Progenitor cell of endocrine pancreas (in vitro differentiated cells): ENCODE measurements around the gene SNX10. TPM values are rescaled to one million over a fixed set of nuclear protein-coding genes. Genes with fewer than 3 reads are reported as not detected.
"Not testable (repeated sequence)": the region's sequence is repeated elsewhere in the genome, so short reads cannot be mapped to it uniquely, and the experiment has no call there.

Source experiments
- DNase-seq: peaks from one replicate; pipeline ENCODE4 v3.0.0; 2021; ENCODE audit warnings: low spot score; ENCODE audit not compliant: unreplicated experiment
- H3K27ac Mint-ChIP-seq: 2 replicates; pipeline ENCODE4 v1.8.0; 2021; ENCODE audit warnings: mild to moderate bottlenecking, moderate library complexity, mixed read lengths
- H3K27me3 Mint-ChIP-seq: 2 replicates; pipeline ENCODE4 v1.8.0; 2021; ENCODE audit warnings: mixed read lengths
- H3K36me3 Mint-ChIP-seq: 2 replicates; pipeline ENCODE4 v1.8.0; 2022; ENCODE audit warnings: mixed read lengths; ENCODE audit not compliant: insufficient read depth
- H3K4me1 Mint-ChIP-seq: 2 replicates; pipeline ENCODE4 v1.8.0; 2021; ENCODE audit warnings: low read depth, mixed read lengths
- H3K4me3 Mint-ChIP-seq: 2 replicates; pipeline ENCODE4 v1.8.0; 2021; ENCODE audit warnings: low read depth, mild to moderate bottlenecking, moderate library complexity, mixed read lengths
- H3K9me3 Mint-ChIP-seq: 2 replicates; pipeline ENCODE4 v1.8.0; 2021; ENCODE audit warnings: low read depth, mixed read lengths
- CTCF ChIP-seq: fragments of 200-600 bp; sonication (generic); IDR thresholded peaks from one replicate; pipeline ENCODE4 v1.5.0; 2021; ENCODE audit warnings: antibody characterized with exemption, mild to moderate bottlenecking; ENCODE audit not compliant: unreplicated experiment
- total RNA-seq: library from RNA; stranded (reverse); gene quantifications from 2 replicates; pipeline ENCODE4 v1.2.1, GENCODE V29; 2021

The SNX10 gene
- total RNA-seq, 1 donor from 2014 or later = 9.2 TPM

- Mint-ChIP-seq H3K27ac (no peak overlapping the region), H3K27me3 (no peaks in the 10 kb centered on the region), H3K36me3 (no peaks in the 10 kb centered on the region), H3K9me3 (no peaks in the 10 kb centered on the region), H3K4me1 (no peaks in the 10 kb centered on the region), H3K4me3 (no peak overlapping the region)
- no peak for TF ChIP-seq CTCF
- no peak for DNase-seq
These were observed 11.6 kb upstream of the SNX10 start for GRCh38 chr7:26280097-26280496.

- Mint-ChIP-seq H3K9me3 (no peaks in the 10 kb centered on the region), H3K27me3 (no peaks in the 10 kb centered on the region), H3K36me3 (no peaks in the 10 kb centered on the region), H3K27ac (no peak overlapping the region), H3K4me1 (no peaks in the 10 kb centered on the region), H3K4me3 (no peak overlapping the region)
- DNase-seq = no peak
- TF ChIP-seq CTCF = no peak
These were observed 10.9 kb upstream of the SNX10 start for GRCh38 chr7:26280723-26281122.

- TF ChIP-seq CTCF = no peak
- DNase-seq = no peak
- Mint-ChIP-seq H3K9me3 (no peaks in the 10 kb centered on the region), H3K4me1 (no peaks in the 10 kb centered on the region), H3K36me3 (no peaks in the 10 kb centered on the region), H3K4me3 (no peak overlapping the region), H3K27me3 (no peaks in the 10 kb centered on the region), H3K27ac (no peak overlapping the region)
These were observed 7.2 kb upstream of the SNX10 start for GRCh38 chr7:26284477-26284876.

- DNase-seq = no peak
- no peaks in the 10 kb centered on the region for H3K36me3 Mint-ChIP-seq
- no peaks in the 10 kb centered on the region for H3K9me3 Mint-ChIP-seq
- no peaks in the 10 kb centered on the region for H3K4me1 Mint-ChIP-seq
- H3K4me3 Mint-ChIP-seq = no peak overlapping the region
- H3K27me3 Mint-ChIP-seq = no peaks in the 10 kb centered on the region
- H3K27ac Mint-ChIP-seq = no peak overlapping the region
- TF ChIP-seq CTCF = no peak
These were observed 6.5 kb upstream of the SNX10 start for GRCh38 chr7:26284995-26285632.

- no peaks in the 10 kb centered on the region for H3K27me3 Mint-ChIP-seq
- H3K4me3 Mint-ChIP-seq = no peak overlapping the region
- H3K27ac Mint-ChIP-seq = no peak overlapping the region
- no peak for DNase-seq
- no peak for TF ChIP-seq CTCF
- no peaks in the 10 kb centered on the region for H3K36me3 Mint-ChIP-seq
- H3K9me3 Mint-ChIP-seq = no peaks in the 10 kb centered on the region
- H3K4me1 Mint-ChIP-seq = no peaks in the 10 kb centered on the region
These were observed 5.5 kb upstream of the SNX10 start for GRCh38 chr7:26286157-26286556.

GRCh38 chr7:26288126-26288525 is 3.5 kb upstream of the SNX10 start:
- H3K4me1 Mint-ChIP-seq, H3K27ac Mint-ChIP-seq, H3K4me3 Mint-ChIP-seq, H3K9me3 Mint-ChIP-seq, H3K27me3 Mint-ChIP-seq, H3K36me3 Mint-ChIP-seq, DNase-seq: not testable (repeated sequence)
